Measurements from ENCODE around the gene AIG1. TPM values are rescaled to one million over a fixed set of nuclear protein-coding genes. Genes with fewer than 3 reads are reported as not detected.
A peak's percentile ranks its signal among the peaks of the same experiment; 100 is the strongest.

Gene AIG1
- polyA plus RNA-seq, 1 donor from 2014 or later, result 23.2 TPM

DNA sequence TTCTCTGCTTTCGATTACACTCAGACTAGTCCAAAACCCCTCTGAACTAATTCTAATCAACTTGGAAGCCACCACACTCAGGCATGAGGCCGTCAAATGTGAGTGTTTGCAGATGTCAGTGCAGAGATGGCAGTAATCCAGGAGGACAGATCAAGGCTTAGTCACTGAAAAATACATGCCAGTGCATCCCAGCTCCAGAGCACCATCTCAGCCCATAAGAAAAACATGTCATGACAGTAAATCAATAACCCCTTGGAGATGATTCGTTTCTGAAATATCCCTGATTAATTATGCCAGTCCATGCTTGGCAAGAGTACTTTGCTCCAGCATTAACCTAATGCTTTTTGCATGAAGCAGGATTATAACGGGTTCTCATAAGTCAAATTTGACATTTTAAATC lies 210.3 kb downstream of the AIG1 start:
- no peaks in the 10 kb centered on the region for H4K20me1 ChIP-seq (ENCODE audit: insufficient read depth)
- H3K27ac ChIP-seq (ENCODE audit: low read length), result no peak overlapping the region
- H3K9ac ChIP-seq (ENCODE audit: low read length), result no peak overlapping the region
- H2AFZ ChIP-seq (ENCODE audit: low read depth, low read length), result no peak overlapping the region
- H3K79me2 ChIP-seq (replicated peaks; ENCODE audit: insufficient read depth, low read length), result no peaks in the 10 kb centered on the region
- H3K9me3 ChIP-seq (ENCODE audit: low read length), result no peaks in the 10 kb centered on the region
- no peaks in the 10 kb centered on the region for H3K27me3 ChIP-seq (ENCODE audit: insufficient read depth, low read depth, low read length)
- TF ChIP-seq POLR2AphosphoS5 (IDR thresholded peaks at IDR 0.05) (no peak), EZH2 (IDR thresholded peaks at IDR 0.05; ENCODE audit: borderline replicate concordance, insufficient read depth, low read length, poor library complexity, severe bottlenecking) (no peak), MXI1 (conservative IDR thresholded peaks at IDR 0.05; ENCODE audit: poor library complexity, severe bottlenecking) (no peak), EP300 (conservative IDR thresholded peaks at IDR 0.05; ENCODE audit: poor library complexity, severe bottlenecking) (peak; percentile 28)
- TF ChIP-seq, protein P1, sequence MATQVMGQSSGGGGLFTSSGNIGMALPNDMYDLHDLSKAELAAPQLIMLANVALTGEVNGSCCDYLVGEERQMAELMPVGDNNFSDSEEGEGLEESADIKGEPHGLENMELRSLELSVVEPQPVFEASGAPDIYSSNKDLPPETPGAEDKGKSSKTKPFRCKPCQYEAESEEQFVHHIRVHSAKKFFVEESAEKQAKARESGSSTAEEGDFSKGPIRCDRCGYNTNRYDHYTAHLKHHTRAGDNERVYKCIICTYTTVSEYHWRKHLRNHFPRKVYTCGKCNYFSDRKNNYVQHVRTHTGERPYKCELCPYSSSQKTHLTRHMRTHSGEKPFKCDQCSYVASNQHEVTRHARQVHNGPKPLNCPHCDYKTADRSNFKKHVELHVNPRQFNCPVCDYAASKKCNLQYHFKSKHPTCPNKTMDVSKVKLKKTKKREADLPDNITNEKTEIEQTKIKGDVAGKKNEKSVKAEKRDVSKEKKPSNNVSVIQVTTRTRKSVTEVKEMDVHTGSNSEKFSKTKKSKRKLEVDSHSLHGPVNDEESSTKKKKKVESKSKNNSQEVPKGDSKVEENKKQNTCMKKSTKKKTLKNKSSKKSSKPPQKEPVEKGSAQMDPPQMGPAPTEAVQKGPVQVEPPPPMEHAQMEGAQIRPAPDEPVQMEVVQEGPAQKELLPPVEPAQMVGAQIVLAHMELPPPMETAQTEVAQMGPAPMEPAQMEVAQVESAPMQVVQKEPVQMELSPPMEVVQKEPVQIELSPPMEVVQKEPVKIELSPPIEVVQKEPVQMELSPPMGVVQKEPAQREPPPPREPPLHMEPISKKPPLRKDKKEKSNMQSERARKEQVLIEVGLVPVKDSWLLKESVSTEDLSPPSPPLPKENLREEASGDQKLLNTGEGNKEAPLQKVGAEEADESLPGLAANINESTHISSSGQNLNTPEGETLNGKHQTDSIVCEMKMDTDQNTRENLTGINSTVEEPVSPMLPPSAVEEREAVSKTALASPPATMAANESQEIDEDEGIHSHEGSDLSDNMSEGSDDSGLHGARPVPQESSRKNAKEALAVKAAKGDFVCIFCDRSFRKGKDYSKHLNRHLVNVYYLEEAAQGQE (IDR thresholded peaks at IDR 0.05; ENCODE audit: borderline replicate concordance), result no peak
- H3F3A ChIP-seq (ENCODE audit: insufficient read depth, low read length, poor library complexity, severe bottlenecking), result no peaks in the 10 kb centered on the region
- peak overlapping the region; percentile 18 for H3K4me3 ChIP-seq (ENCODE audit: low read length)
- H3K9me2 ChIP-seq (ENCODE audit: insufficient read depth, low read length), result no peaks in the 10 kb centered on the region
- H3K4me2 ChIP-seq (ENCODE audit: low read length), result no peak overlapping the region
- H3K36me3 ChIP-seq (ENCODE audit: insufficient read depth, low read length), result no peaks in the 10 kb centered on the region

DNA sequence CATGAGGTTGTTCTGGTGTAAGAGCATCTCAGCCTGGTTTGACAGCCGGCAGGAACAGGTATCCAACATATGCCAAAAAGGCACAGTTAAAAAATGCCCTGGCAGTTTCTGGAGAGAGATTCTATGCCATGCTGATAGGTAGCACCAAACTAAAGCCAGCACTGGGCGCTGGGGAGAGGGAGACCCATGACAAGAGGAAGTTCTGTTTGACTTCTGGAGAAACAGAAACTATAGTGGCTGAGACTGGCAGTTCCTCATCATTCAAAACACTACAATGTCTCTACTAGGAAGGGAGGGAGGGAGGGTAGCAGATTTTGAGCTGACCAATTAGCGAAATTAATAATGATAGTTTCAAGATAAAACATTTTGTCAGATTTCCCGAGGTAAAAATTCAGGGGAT lies 215.7 kb downstream of the AIG1 start:
- H3K79me2 ChIP-seq (replicated peaks; ENCODE audit: insufficient read depth, low read length), result no peaks in the 10 kb centered on the region
- no peak overlapping the region for H3K9ac ChIP-seq (ENCODE audit: low read length)
- H3K27me3 ChIP-seq (ENCODE audit: insufficient read depth, low read depth, low read length), result no peaks in the 10 kb centered on the region
- H3K9me2 ChIP-seq (ENCODE audit: insufficient read depth, low read length), result no peaks in the 10 kb centered on the region
- TF ChIP-seq TAF1 (IDR thresholded peaks at IDR 0.05; ENCODE audit: low read depth), result no peak
- TF ChIP-seq EZH2 (IDR thresholded peaks at IDR 0.05; ENCODE audit: borderline replicate concordance, insufficient read depth, low read length, poor library complexity, severe bottlenecking), result no peak
- TF ChIP-seq SMC3 (conservative IDR thresholded peaks at IDR 0.05; ENCODE audit: poor library complexity), result no peak
- TF ChIP-seq POLR2AphosphoS5 (IDR thresholded peaks at IDR 0.05), result no peak
- TF ChIP-seq, protein P1 (IDR thresholded peaks at IDR 0.05; ENCODE audit: borderline replicate concordance), result no peak
- no peak for TF ChIP-seq MXI1 (conservative IDR thresholded peaks at IDR 0.05; ENCODE audit: poor library complexity, severe bottlenecking)
- TF ChIP-seq EP300 (conservative IDR thresholded peaks at IDR 0.05; ENCODE audit: poor library complexity, severe bottlenecking), result no peak
- TF ChIP-seq, protein P2, sequence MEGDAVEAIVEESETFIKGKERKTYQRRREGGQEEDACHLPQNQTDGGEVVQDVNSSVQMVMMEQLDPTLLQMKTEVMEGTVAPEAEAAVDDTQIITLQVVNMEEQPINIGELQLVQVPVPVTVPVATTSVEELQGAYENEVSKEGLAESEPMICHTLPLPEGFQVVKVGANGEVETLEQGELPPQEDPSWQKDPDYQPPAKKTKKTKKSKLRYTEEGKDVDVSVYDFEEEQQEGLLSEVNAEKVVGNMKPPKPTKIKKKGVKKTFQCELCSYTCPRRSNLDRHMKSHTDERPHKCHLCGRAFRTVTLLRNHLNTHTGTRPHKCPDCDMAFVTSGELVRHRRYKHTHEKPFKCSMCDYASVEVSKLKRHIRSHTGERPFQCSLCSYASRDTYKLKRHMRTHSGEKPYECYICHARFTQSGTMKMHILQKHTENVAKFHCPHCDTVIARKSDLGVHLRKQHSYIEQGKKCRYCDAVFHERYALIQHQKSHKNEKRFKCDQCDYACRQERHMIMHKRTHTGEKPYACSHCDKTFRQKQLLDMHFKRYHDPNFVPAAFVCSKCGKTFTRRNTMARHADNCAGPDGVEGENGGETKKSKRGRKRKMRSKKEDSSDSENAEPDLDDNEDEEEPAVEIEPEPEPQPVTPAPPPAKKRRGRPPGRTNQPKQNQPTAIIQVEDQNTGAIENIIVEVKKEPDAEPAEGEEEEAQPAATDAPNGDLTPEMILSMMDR (IDR thresholded peaks at IDR 0.05; ENCODE audit: poor library complexity, severe bottlenecking), result no peak
- no peak for TF ChIP-seq RAD21 (conservative IDR thresholded peaks at IDR 0.05)
- H3K4me3 ChIP-seq (ENCODE audit: low read length), result no peak overlapping the region
- no peak overlapping the region for H3K27ac ChIP-seq (ENCODE audit: low read length)
- H3F3A ChIP-seq (ENCODE audit: insufficient read depth, low read length, poor library complexity, severe bottlenecking), result no peaks in the 10 kb centered on the region
- H2AFZ ChIP-seq (ENCODE audit: low read depth, low read length), result no peak overlapping the region
- no peak overlapping the region for H3K4me2 ChIP-seq (ENCODE audit: low read length)
- no peaks in the 10 kb centered on the region for H4K20me1 ChIP-seq (ENCODE audit: insufficient read depth)
- H3K9me3 ChIP-seq (ENCODE audit: low read length), result no peaks in the 10 kb centered on the region
- H3K36me3 ChIP-seq (ENCODE audit: insufficient read depth, low read length), result no peaks in the 10 kb centered on the region
